Ovary (tissue), 3 donors: ENCODE data around the gene FLNA.

Experiments used
- EP300 ChIP-seq: sonication (generic); formaldehyde crosslinking; IDR thresholded peaks from one replicate; pipeline ENCODE4 v1.6.1; 2017; ENCODE audit warnings: antibody characterized with exemption
- POLR2A ChIP-seq: fragments of 450-650 bp; IDR thresholded peaks from one replicate; pipeline ENCODE4 v1.6.1; 2017; ENCODE audit warnings: antibody characterized with exemption, mild to moderate bottlenecking, moderate library complexity
- TF ChIP-seq, protein P1 (sequence below), 3 donors: fragments of 450-650 bp in 2 of 3; fragments of 200-600 bp in 1 of 3; IDR thresholded peaks; one replicate each; pipeline versions ENCODE4 v1.5.1 to v1.8.0; 2016 to 2022; ENCODE audit warnings: antibody characterized with exemption in 3 of 3, mild to moderate bottlenecking in 1 of 3
- donor health status: DM: no; HTN: no; CAD: no.

DNA sequence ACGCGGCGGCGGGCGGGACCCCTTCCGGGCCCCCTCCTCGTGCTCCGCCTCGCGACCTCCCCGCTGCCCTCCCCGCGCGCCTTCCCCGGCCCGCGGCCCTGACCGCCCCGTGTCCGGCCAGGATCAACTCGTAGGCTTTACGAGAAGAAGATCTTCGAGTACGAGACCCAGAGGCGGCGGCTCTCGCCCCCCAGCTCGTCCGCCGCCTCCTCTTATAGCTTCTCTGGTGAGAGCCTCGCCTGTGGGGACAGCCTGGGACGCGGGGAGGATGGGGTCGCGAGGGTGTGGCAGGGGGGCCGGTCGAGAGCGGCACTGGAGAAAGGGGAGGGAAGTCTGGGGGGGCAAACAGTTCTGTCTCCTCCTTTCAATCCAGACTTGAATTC lies 5.1 kb upstream of the FLNA start:
- TF ChIP-seq, protein P1, sequence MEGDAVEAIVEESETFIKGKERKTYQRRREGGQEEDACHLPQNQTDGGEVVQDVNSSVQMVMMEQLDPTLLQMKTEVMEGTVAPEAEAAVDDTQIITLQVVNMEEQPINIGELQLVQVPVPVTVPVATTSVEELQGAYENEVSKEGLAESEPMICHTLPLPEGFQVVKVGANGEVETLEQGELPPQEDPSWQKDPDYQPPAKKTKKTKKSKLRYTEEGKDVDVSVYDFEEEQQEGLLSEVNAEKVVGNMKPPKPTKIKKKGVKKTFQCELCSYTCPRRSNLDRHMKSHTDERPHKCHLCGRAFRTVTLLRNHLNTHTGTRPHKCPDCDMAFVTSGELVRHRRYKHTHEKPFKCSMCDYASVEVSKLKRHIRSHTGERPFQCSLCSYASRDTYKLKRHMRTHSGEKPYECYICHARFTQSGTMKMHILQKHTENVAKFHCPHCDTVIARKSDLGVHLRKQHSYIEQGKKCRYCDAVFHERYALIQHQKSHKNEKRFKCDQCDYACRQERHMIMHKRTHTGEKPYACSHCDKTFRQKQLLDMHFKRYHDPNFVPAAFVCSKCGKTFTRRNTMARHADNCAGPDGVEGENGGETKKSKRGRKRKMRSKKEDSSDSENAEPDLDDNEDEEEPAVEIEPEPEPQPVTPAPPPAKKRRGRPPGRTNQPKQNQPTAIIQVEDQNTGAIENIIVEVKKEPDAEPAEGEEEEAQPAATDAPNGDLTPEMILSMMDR (IDR thresholded peaks at IDR 0.05): no peak
- TF ChIP-seq EP300 (no peak), POLR2A (no peak)
